HepG2 (cell line): ENCODE measurements around the gene SART1. TPM values are rescaled to one million over a fixed set of nuclear protein-coding genes. Genes with fewer than 3 reads are reported as not detected.

ENCODE experiments used
- ATAC-seq: fragments of 200-7000 bp; cut with Tn5 transposase; 3 replicates; pipeline ENCODE4 v1.9.1; 2020; ENCODE audit warnings: mild to moderate bottlenecking, moderate library complexity
- BruUV-seq: library from RNA; stranded (reverse); fragments of 400-500 nt; replicated peaks from 2 replicates; lab custom pipeline; 2021; lab: Mats Ljungman, UMichigan
- CTCF ChIA-PET: fragments of 300-600 bp; formaldehyde crosslinking; extraction: SDS; loops from one replicate; lab custom pipeline; 2021; ENCODE audit warnings: low total read pairs, inconsistent platforms, low intra/inter-chr PET ratio; lab: Yijun Ruan, JAX
- POLR2A ChIA-PET: fragments of 350-600 bp; sonication (Branson Sonifier 250); formaldehyde crosslinking; loops from one replicate; lab custom pipeline; 2020; ENCODE audit warnings: antibody characterized with exemption, inconsistent platforms; lab: Yijun Ruan, JAX
- DNase-seq: peaks from one replicate; pipeline ENCODE4 v3.0.0-alpha.2; 2015; ENCODE audit warnings: low spot score
- FAIRE-seq: peaks from 3 replicates; lab custom pipeline; 2011; peaks lifted over from hg19 to GRCh38; lab: Jason Lieb, UNC
- H2AFZ ChIP-seq: one replicate; pipeline ENCODE4 v1.6.1; 2011; ENCODE audit warnings: low read length, inconsistent platforms
- H3K27ac ChIP-seq: fragments of 300-600 bp; 3 replicates; pipeline ENCODE4 v1.8.0; 2011; ENCODE audit warnings: mixed run types, mild to moderate bottlenecking, mixed read lengths, low read length, inconsistent platforms; ENCODE audit not compliant: insufficient read depth; ENCODE audit errors: extremely low read length
- H3K27me3 ChIP-seq, 2 experiments: fragments of 200-600 bp in 1 of 2; 2 replicates in 1 of 2; 3 replicates in 1 of 2; pipeline versions ENCODE4 v1.6.0 to v1.8.0; 2011; ENCODE audit warnings: low read length in 2 of 2, mild to moderate bottlenecking in 2 of 2, moderate library complexity in 2 of 2, inconsistent platforms in 1 of 2; ENCODE audit not compliant: insufficient read depth in 2 of 2, control insufficient read depth in 1 of 2
- H3K36me3 ChIP-seq, 2 experiments: fragments of 200-600 bp in 1 of 2; replicated peaks in 1 of 2; 2 replicates in 1 of 2; 3 replicates in 1 of 2; pipeline versions ENCODE4 v1.5.1 to v1.8.0; 2011; ENCODE audit warnings: low read length in 2 of 2, inconsistent platforms in 1 of 2; ENCODE audit not compliant: insufficient read depth in 2 of 2, control insufficient read depth in 1 of 2
- H3K4me1 ChIP-seq: 2 replicates; pipeline ENCODE4 v1.5.1; 2012; ENCODE audit warnings: low read length, inconsistent platforms; ENCODE audit not compliant: insufficient read depth
- H3K4me2 ChIP-seq: 2 replicates; pipeline ENCODE4 v1.6.0; 2011; ENCODE audit warnings: low read depth, low read length, inconsistent platforms
- H3K4me3 ChIP-seq, 3 experiments: fragments of 200-600 bp in 1 of 3; sonication (generic), shearing (Covaris generic) in 1 of 3; replicated peaks in 1 of 3; 2 replicates each; pipeline ENCODE4 v1.5.1; 2011 to 2016; ENCODE audit warnings: low read length in 3 of 3, inconsistent platforms in 2 of 3, low read depth in 2 of 3, mild to moderate bottlenecking in 2 of 3, control low read depth in 1 of 3, mixed read lengths in 1 of 3; ENCODE audit not compliant: insufficient read depth in 1 of 3
- H3K79me2 ChIP-seq: one replicate; pipeline ENCODE4 v1.6.1; 2011; ENCODE audit warnings: low read length, inconsistent platforms; ENCODE audit not compliant: insufficient read depth
- H3K9ac ChIP-seq: 2 replicates; pipeline ENCODE4 v1.6.0; 2011; ENCODE audit warnings: mild to moderate bottlenecking, low read depth, low read length, inconsistent platforms; ENCODE audit not compliant: insufficient read depth
- H3K9me3 ChIP-seq: 2 replicates; pipeline ENCODE4 v1.5.1; 2012; ENCODE audit warnings: mild to moderate bottlenecking, low read length
- H4K20me1 ChIP-seq: 2 replicates; pipeline ENCODE4 v1.6.0; 2011; ENCODE audit warnings: inconsistent platforms, mild to moderate bottlenecking, low read length, moderate library complexity; ENCODE audit not compliant: insufficient read depth
- ZKSCAN5 ChIP-seq: sonication (generic); formaldehyde crosslinking; IDR thresholded peaks from 2 replicates; pipeline ENCODE4 v1.5.1; 2020; ENCODE audit warnings: mild to moderate bottlenecking, missing genetic modification reagents
- ZNF256 ChIP-seq: sonication (generic); formaldehyde crosslinking; conservative IDR thresholded peaks from 2 replicates; pipeline ENCODE4 v1.4.0; 2020; ENCODE audit warnings: missing genetic modification reagents
- ZNF567 ChIP-seq: sonication (generic); formaldehyde crosslinking; IDR thresholded peaks from 2 replicates; pipeline ENCODE4 v1.8.1; 2023; ENCODE audit warnings: mild to moderate bottlenecking, missing genetic modification reagents, borderline replicate concordance
- ZNF577 ChIP-seq: sonication (generic); formaldehyde crosslinking; IDR thresholded peaks from 2 replicates; pipeline ENCODE4 v1.4.0; 2020; ENCODE audit warnings: mild to moderate bottlenecking, low read depth, missing genetic modification reagents, borderline replicate concordance
- WGBS: methylation state at CpG from one replicate; pipeline ENCODE4 v1.1.6; 2017; ENCODE audit warnings: low lambda C conversion rate; 5-methylcytosine and 5-hydroxymethylcytosine counted together
- in situ Hi-C: cut with HindIII; loops from 2 replicates; pipeline ENCODE4 v1.10.0; 2017; ENCODE audit warnings: low pct_unique_long_range_greater_than_20kb; ENCODE audit not compliant: extremely low pct_ligation_motif_present
- intact Hi-C: fragments of 100-400 bp; cut with micrococcal nuclease; formaldehyde crosslinking; loops from one replicate; pipeline ENCODE4 v1.10.0; 2022; ENCODE audit not compliant: unreplicated experiment
- polyA plus RNA-seq, 8 experiments: library from polyadenylated mRNA; depleted of rRNA in 3 of 8; stranded (reverse) in 7 of 8; unstranded in 1 of 8; fragments of >200 nt; fragmentation: Illumina TruSeq in 4 of 8; extraction: Trizol in 4 of 8; gene quantifications; 2 replicates each; pipeline versions ENCODE4 v1.2.1 to v1.2.3, GENCODE V29; 2011 to 2016; ENCODE audit warnings: low read depth in 4 of 8, missing spikeins in 1 of 8, mixed read lengths in 1 of 8; ENCODE audit not compliant: insufficient read depth in 1 of 8
- total RNA-seq, 5 experiments: library from RNA; depleted of rRNA; stranded (reverse); fragments of >200 nt; fragmentation: Illumina TruSeq; extraction: Trizol; gene quantifications; 2 replicates each; pipeline ENCODE4 v1.2.3, GENCODE V29; 2016; ENCODE audit warnings: low read depth in 1 of 5
- TF ChIP-seq, protein P1 (sequence below): sonication (generic); formaldehyde crosslinking; IDR thresholded peaks from 2 replicates; pipeline ENCODE4 v1.4.0; 2020; ENCODE audit warnings: low read depth, mild to moderate bottlenecking, missing genetic modification reagents

SART1 gene
- total and polyA plus RNA-seq, 2 of the 13 experiments (the other 11 are each of a cell fraction or from before 2014, with no cell fraction given), result 11.3 to 22.5 TPM

DNA sequence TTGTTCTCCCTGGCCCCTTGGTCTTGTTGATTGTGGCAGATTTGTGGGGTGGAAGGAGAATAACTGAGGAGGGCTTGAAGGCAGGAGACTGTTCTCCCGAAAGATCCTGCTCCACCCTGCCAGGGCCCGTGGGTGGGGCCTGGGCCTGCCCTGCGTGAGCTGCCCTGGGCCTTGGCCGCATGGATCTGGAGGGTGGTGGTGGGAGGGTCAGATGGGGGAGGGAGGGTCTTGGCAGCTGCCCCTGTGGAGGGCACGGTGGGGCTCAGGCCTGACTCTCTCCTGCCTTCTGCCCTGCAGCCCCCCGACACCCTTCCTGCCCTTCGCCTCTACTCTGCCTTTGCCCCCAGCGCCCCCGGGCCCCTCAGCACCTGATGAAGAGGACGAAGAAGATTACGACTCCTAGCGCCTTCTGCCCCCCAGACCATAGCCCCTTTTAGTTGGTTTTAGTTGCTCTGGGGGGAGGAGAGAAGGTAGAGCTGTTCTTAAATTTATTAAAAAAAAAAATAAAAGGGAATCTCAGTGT, 40.4 kb upstream of the SART1 start:
- no peak overlapping the region for H3K9ac ChIP-seq
- peaks cover 33% of the 10 kb centered on the region for H3K4me1 ChIP-seq
- in situ Hi-C loops (no loop called here), intact Hi-C loops (no loop called here)
- H3K79me2 ChIP-seq, result peaks cover 11% of the 10 kb centered on the region
- WGBS, result 95% methylated on average over 7 of the region's 12 CpGs
- no peak overlapping the region for H3K4me3 ChIP-seq
- no peaks in the 10 kb centered on the region for H3K27me3 ChIP-seq
- FAIRE-seq, result no peak
- no peak overlapping the region for H2AFZ ChIP-seq
- H3K4me2 ChIP-seq, result peak overlapping the region; percentile 93
- no peak overlapping the region for H3K27ac ChIP-seq
- no peaks in the 10 kb centered on the region; a peak in 1 of 5 replicates for H3K36me3 ChIP-seq
- TF ChIP-seq ZNF577 (CRISPR knock-in tag), result no peak
- H3K9me3 ChIP-seq, result no peaks in the 10 kb centered on the region
- no peaks in the 10 kb centered on the region for H4K20me1 ChIP-seq
- no TSS peak for BruUV-seq
- ChIA-PET POLR2A (no interaction called here), CTCF (no interaction called here)
- ATAC-seq, result no peak
- DNase-seq, result no peak

GRCh38 chr11:65921876-65922275, 39.7 kb upstream of the SART1 start:
- 100% methylated on average over 5 of the region's 10 CpGs for WGBS
- FAIRE-seq (no peak), DNase-seq (no peak), ATAC-seq (no peak)
- Histone ChIP-seq H3K36me3 (no peaks in the 10 kb centered on the region; a peak in 1 of 5 replicates), H2AFZ (no peak overlapping the region), H3K4me3 (no peak overlapping the region), H3K27me3 (no peaks in the 10 kb centered on the region), H3K4me1 (peaks cover 25% of the 10 kb centered on the region), H3K79me2 (peaks cover 11% of the 10 kb centered on the region), H4K20me1 (no peaks in the 10 kb centered on the region), H3K9me3 (no peaks in the 10 kb centered on the region), H3K4me2 (no peak overlapping the region), H3K27ac (no peak overlapping the region), H3K9ac (no peak overlapping the region)
- intact Hi-C loops, result no loop called here
- no TSS peak for BruUV-seq
- ChIA-PET CTCF (no interaction called here), POLR2A (no interaction called here)
- TF ChIP-seq, protein P1, sequence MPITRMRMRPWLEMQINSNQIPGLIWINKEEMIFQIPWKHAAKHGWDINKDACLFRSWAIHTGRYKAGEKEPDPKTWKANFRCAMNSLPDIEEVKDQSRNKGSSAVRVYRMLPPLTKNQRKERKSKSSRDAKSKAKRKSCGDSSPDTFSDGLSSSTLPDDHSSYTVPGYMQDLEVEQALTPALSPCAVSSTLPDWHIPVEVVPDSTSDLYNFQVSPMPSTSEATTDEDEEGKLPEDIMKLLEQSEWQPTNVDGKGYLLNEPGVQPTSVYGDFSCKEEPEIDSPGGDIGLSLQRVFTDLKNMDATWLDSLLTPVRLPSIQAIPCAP (CRISPR knock-in tag), result no peak
- TF ChIP-seq ZNF256, result no peak
- TF ChIP-seq ZNF567 (CRISPR knock-in tag), result no peak
- TF ChIP-seq ZKSCAN5 (CRISPR knock-in tag), result no peak
- in situ Hi-C loops, result no loop called here
